IPS-18a (cell line): ENCODE results near the gene TRMT44.
"Not testable (repeated sequence)": the region's sequence is repeated elsewhere in the genome, so short reads cannot be mapped to it uniquely, and the experiment has no call there.

Source experiments
- H3K27ac ChIP-seq: one replicate; pipeline ENCODE4 v1.5.1; 2013; ENCODE audit warnings: low read length
- H3K27me3 ChIP-seq: one replicate; pipeline ENCODE4 v1.6.1; 2013; ENCODE audit warnings: mild to moderate bottlenecking, low read length; ENCODE audit not compliant: control insufficient read depth, insufficient read depth
- H3K36me3 ChIP-seq: one replicate; pipeline ENCODE4 v1.6.1; 2013; ENCODE audit warnings: low read depth, low read length; ENCODE audit not compliant: control insufficient read depth
- H3K4me1 ChIP-seq: one replicate; pipeline ENCODE4 v1.6.1; 2013; ENCODE audit warnings: low read depth, low read length; ENCODE audit not compliant: control insufficient read depth
- H3K4me3 ChIP-seq: one replicate; pipeline ENCODE4 v1.5.1; 2013; ENCODE audit warnings: low read length
- H3K9ac ChIP-seq: one replicate; pipeline ENCODE4 v1.6.1; 2013; ENCODE audit warnings: mild to moderate bottlenecking, low read length, moderate library complexity
- H3K9me3 ChIP-seq: one replicate; pipeline ENCODE4 v1.6.1; 2013; ENCODE audit warnings: low read depth, low read length; ENCODE audit not compliant: control insufficient read depth

The TRMT44 gene

DNA sequence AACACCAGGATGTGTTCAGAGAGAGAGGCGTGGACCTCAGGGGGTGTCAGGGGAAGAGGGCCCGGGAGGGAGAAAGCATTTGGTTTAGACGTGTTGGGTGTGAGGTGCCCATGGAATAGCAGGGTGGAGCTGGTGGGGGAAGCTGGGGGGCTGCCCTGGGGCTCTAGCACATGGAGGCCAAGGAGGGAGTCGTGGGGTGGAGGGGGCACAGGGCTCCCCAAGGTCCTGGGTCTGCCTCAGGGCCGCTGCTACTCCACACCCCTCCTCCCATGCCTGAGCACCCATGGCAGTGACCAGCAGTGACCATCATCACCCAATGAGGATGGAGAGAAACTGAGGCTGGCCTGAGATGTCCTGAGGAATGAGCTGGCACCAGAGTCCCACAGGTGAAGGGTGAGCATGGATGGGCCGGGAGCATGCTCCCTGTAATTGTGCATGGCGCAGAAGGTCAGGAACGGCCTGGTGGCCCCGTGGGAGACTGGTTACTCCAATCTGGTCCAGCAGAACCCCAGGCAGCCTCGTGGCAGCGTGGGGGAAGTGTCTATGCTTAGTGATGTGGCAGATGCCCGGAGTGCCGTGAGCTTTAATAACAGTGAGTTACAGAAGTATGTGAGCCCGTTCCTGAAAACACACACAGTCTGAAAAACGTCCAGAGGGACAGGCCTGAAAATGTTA lies 70.2 kb downstream of the TRMT44 start:
- Histone ChIP-seq H3K27ac (no peak overlapping the region), H3K36me3 (no peaks in the 10 kb centered on the region), H3K9me3 (peaks cover 3% of the 10 kb centered on the region)

DNA sequence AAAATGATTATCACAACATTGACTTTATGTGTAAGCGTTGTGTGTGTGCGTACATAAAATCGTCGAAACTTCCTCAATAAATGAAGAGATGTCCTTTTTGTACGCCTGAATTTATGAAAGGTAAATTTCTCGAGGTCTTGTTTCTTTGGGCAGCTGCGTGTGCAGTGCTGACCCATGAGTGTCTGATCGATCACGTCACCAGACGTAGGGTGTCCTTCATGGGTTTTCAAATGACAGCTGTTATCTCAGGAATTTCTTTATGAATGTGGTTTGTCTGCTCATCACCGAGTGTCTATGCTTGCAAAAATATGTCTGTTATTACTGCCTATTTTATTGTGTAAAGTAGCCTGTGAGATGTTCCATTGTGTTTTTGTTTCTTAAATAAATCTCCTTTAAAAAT lies 71.9 kb downstream of the TRMT44 start:
- H3K9me3 ChIP-seq: peaks cover 3% of the 10 kb centered on the region
- no peak overlapping the region for H3K9ac ChIP-seq
- H3K27ac ChIP-seq: no peak overlapping the region
- no peak overlapping the region for H3K4me3 ChIP-seq
- H3K36me3 ChIP-seq: no peaks in the 10 kb centered on the region
- H3K4me1 ChIP-seq: peaks cover 2% of the 10 kb centered on the region
- H3K27me3 ChIP-seq: no peaks in the 10 kb centered on the region

More for the DNA sequence above, 70.2 kb downstream of the TRMT44 start:
- Histone ChIP-seq H3K27me3 (no peaks in the 10 kb centered on the region), H3K4me3 (no peak overlapping the region), H3K9ac (no peak overlapping the region), H3K4me1 (peaks cover 19% of the 10 kb centered on the region)

GRCh38 chr4:8513080-8513479 lies 72.5 kb downstream of the TRMT44 start:
- not testable (repeated sequence) for H3K9me3 ChIP-seq, H3K4me1 ChIP-seq, H3K9ac ChIP-seq, H3K27me3 ChIP-seq, H3K27ac ChIP-seq, H3K4me3 ChIP-seq, H3K36me3 ChIP-seq

DNA sequence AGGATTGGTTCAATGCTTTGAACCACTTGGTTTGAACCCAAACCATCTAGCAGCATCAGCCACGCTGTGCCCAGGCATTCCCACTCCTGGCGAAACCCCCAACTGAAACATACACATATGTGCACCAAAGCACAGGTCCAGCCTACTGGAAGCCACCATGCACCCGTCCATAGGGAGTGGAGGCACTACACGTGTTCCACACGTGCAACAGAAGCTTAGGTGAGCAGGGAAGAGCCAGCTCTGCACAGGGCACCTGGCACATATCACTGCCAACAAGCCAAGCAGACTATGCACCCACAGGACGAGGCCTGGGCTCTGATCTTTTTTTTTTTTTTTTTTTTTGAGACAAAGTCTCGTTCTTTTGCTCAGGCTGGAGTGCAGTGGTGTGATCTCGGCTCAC lies 73.4 kb downstream of the TRMT44 start:
- Histone ChIP-seq H3K27ac (no peak overlapping the region), H3K9ac (no peak overlapping the region), H3K4me1 (no peaks in the 10 kb centered on the region), H3K36me3 (no peaks in the 10 kb centered on the region), H3K9me3 (peaks cover 3% of the 10 kb centered on the region), H3K4me3 (no peak overlapping the region), H3K27me3 (no peaks in the 10 kb centered on the region)

DNA sequence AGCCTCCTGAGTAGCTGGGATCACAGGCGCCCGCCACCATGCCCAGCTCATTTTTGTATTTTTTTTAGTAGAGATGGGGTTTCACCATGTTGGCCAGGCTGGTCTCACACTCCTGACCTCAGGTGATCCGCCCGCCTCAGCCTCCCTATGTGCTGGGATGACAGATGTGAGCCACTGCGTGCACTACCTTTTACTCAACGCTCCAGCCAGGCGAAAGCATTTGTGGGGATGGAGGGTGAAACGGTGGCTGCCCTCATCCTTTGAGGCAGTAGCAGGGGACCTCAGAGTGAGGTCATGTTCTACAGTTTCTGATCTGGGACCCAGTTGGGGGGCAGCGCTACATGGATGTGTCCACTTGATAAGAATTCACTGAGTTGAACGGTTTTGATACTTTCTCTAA lies 73.8 kb downstream of the TRMT44 start:
- H3K9me3 ChIP-seq: peaks cover 3% of the 10 kb centered on the region
- H3K4me1 ChIP-seq: no peaks in the 10 kb centered on the region
- H3K9ac ChIP-seq: no peak overlapping the region
- H3K36me3 ChIP-seq: no peaks in the 10 kb centered on the region
- no peak overlapping the region for H3K27ac ChIP-seq
- H3K4me3 ChIP-seq: no peak overlapping the region
- H3K27me3 ChIP-seq: no peaks in the 10 kb centered on the region

GRCh38 chr4:8515316-8516060 lies 74.9 kb downstream of the TRMT44 start:
- H3K4me1 ChIP-seq: no peaks in the 10 kb centered on the region
- H3K4me3 ChIP-seq: no peak overlapping the region
- H3K9me3 ChIP-seq: peaks cover 3% of the 10 kb centered on the region
- H3K9ac ChIP-seq: no peak overlapping the region
- no peak overlapping the region for H3K27ac ChIP-seq
- no peaks in the 10 kb centered on the region for H3K36me3 ChIP-seq
- H3K27me3 ChIP-seq: no peaks in the 10 kb centered on the region

DNA sequence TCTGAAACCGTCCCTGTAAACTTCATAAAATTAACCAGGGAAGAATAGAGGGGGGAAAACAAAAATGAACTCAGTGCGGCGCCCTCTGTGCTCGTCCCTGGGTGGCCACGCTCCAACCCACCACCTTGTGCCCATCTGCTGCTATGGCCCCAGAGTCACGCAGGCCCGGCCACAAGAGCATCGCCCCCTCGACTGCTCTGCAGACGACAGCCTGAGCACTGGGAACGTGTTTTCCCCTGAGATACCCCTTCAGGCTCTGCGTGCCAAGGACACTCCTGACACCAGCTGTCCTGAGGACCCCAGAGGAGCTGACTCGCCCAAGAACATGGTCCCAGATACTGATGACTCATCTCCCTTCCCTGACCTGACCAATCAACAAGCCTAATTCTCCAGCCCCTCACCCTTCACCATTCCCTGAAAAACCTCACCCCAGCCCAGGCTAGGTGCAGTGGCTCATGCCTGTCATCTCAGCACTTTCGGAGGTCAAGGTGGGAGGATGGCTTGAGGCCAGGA lies 75.5 kb downstream of the TRMT44 start:
- Histone ChIP-seq H3K4me1 (no peaks in the 10 kb centered on the region), H3K4me3 (no peak overlapping the region), H3K27me3 (no peaks in the 10 kb centered on the region), H3K27ac (no peak overlapping the region), H3K9me3 (peaks cover 3% of the 10 kb centered on the region), H3K9ac (no peak overlapping the region), H3K36me3 (no peaks in the 10 kb centered on the region)

DNA sequence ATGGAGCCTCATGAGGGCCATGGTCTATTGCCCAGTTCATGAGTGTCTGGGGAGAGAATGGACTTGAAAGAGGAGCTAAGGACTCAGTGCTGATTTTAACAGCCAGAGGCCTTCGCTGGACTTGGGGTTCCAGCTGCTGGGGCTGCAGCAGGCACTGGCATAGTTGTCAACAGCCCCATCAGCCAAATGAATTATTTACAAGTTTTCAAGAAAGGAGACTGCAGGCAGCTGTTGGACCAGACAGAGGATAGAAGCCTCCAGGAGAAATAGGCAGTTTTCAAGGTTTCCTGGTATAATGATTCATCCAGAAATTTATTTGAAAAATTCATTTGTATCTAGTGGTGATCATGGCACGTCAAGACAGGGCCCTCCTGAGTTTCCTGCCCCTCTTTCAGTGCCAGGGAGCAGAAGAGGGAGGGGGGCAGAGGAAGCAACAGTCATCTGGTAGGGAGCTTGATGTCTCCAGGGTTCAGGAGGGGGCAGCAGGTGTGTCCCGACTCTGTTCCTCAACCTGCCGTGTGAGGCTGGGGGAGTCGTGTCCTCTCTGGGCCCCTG lies 76.5 kb downstream of the TRMT44 start:
- no peaks in the 10 kb centered on the region for H3K4me1 ChIP-seq
- H3K9ac ChIP-seq: no peak overlapping the region
- H3K27ac ChIP-seq: no peak overlapping the region
- H3K9me3 ChIP-seq: peaks cover 3% of the 10 kb centered on the region
- no peaks in the 10 kb centered on the region for H3K27me3 ChIP-seq
- H3K36me3 ChIP-seq: no peaks in the 10 kb centered on the region
- H3K4me3 ChIP-seq: no peak overlapping the region

- Histone ChIP-seq H3K9ac (no peak overlapping the region), H3K27ac (no peak overlapping the region), H3K36me3 (no peaks in the 10 kb centered on the region), H3K9me3 (peaks cover 3% of the 10 kb centered on the region), H3K4me3 (no peak overlapping the region), H3K27me3 (no peaks in the 10 kb centered on the region), H3K4me1 (no peaks in the 10 kb centered on the region)
Observed at GRCh38 chr4:8517946-8518345, 77.4 kb downstream of the TRMT44 start.

GRCh38 chr4:8522160-8523120 lies 81.9 kb downstream of the TRMT44 start:
- Histone ChIP-seq H3K27me3 (no peaks in the 10 kb centered on the region), H3K9me3 (no peaks in the 10 kb centered on the region)

GRCh38 chr4:8523175-8523574 lies 82.6 kb downstream of the TRMT44 start:
- H3K27me3 ChIP-seq: no peaks in the 10 kb centered on the region
- no peak overlapping the region for H3K9ac ChIP-seq
- no peak overlapping the region for H3K4me3 ChIP-seq
- no peaks in the 10 kb centered on the region for H3K4me1 ChIP-seq
- no peaks in the 10 kb centered on the region for H3K36me3 ChIP-seq
- no peak overlapping the region for H3K27ac ChIP-seq
- no peaks in the 10 kb centered on the region for H3K9me3 ChIP-seq

More at GRCh38 chr4:8522160-8523120, 81.9 kb downstream of the TRMT44 start:
- Histone ChIP-seq H3K4me3 (no peak overlapping the region), H3K9ac (no peak overlapping the region), H3K36me3 (no peaks in the 10 kb centered on the region), H3K27ac (no peak overlapping the region), H3K4me1 (no peaks in the 10 kb centered on the region)
